ENCODE measurements around the gene BICDL2.

The BICDL2 gene

GRCh38 chr16:3062553-3062952 is 25.8 kb upstream of the BICDL2 start:
- H3K4me3 ChIP-seq (ENCODE audit: low read depth, low read length): no peak overlapping the region
- no peak for TF ChIP-seq CTCF (IDR thresholded peaks at IDR 0.05; ENCODE audit: insufficient read depth, low read depth, low read length, missing control alignments)
- no peak for DNase-seq (ENCODE audit: low read depth)

GRCh38 chr16:3060339-3061127 is 23.8 kb upstream of the BICDL2 start:
- H3K4me3 ChIP-seq (ENCODE audit: low read depth, low read length): no peak overlapping the region
- TF ChIP-seq CTCF (IDR thresholded peaks at IDR 0.05; ENCODE audit: insufficient read depth, low read depth, low read length, missing control alignments): no peak
- no peak for DNase-seq (ENCODE audit: low read depth)

GRCh38 chr16:3059723-3060242 is 23.0 kb upstream of the BICDL2 start:
- H3K4me3 ChIP-seq (ENCODE audit: low read depth, low read length): peak overlapping the region; percentile 98
- DNase-seq (ENCODE audit: low read depth): no peak

GRCh38 chr16:3059041-3059722 is 22.4 kb upstream of the BICDL2 start:
- H3K4me3 ChIP-seq (ENCODE audit: low read depth, low read length): peak overlapping the region; percentile 98
- peak; percentile 89 for TF ChIP-seq CTCF (IDR thresholded peaks at IDR 0.05; ENCODE audit: insufficient read depth, low read depth, low read length, missing control alignments)
- peak; percentile 89 for DNase-seq (ENCODE audit: low read depth)

More at GRCh38 chr16:3059723-3060242, 23.0 kb upstream of the BICDL2 start:
- TF ChIP-seq CTCF (IDR thresholded peaks at IDR 0.05; ENCODE audit: insufficient read depth, low read depth, low read length, missing control alignments): no peak

- H3K4me3 ChIP-seq (ENCODE audit: low read depth, low read length): peak overlapping the region; percentile 98
- peak; percentile 40 for TF ChIP-seq CTCF (IDR thresholded peaks at IDR 0.05; ENCODE audit: insufficient read depth, low read depth, low read length, missing control alignments)
- peak; percentile 72 for DNase-seq (ENCODE audit: low read depth)
Measured at GRCh38 chr16:3058139-3059030, 21.6 kb upstream of the BICDL2 start.

Measured in GM12865 (cell line).